ENCODE results near the gene CARS1. TPM values are rescaled to one million over a fixed set of nuclear protein-coding genes. Genes with fewer than 3 reads are reported as not detected.
A peak's percentile ranks its signal among the peaks of the same experiment; 100 is the strongest.

CARS1 gene
- total RNA-seq, 4 donors from 2014 or later = 41.7 to 59.9 (median 54.1) TPM

DNA sequence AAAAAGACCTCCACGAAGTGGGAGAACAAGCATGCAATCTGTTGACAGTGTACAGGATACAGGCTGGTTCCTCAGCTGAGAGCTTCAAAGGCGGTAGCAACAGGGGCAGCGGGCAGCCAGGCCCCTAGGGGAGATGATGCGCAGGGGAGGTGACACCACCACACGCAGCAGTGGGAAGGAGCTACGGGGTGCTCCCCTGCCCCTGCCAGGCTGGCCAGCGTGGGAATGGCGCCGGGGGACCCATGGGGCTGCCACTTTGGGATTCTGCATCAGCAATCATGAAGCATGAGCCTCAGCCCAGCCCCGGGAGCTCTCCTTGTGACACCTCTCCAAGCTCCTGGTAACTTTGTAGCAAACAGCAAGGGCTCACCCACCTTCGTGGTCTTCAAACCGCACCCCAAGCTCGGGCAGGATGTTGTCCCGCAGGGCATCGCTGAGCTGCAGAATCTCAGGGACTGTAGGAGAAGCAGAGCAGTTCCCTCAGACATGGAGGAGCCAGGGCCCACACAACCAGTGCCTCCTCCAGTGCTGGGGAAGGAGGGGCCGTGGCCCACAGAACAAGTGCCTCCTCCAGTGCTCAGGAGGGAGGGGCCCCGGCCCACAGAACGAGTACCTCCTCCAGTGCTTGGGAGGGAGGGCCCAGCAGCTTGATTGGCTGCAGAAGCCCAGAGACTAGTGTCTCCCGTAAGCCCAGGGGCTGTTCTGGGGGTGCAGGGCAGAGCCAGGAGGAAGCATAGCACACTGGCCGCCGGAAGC lies 50.5 kb downstream of the CARS1 start:
- no peaks in the 10 kb centered on the region for H3K9me3 ChIP-seq
- H3K4me1 ChIP-seq = no peaks in the 10 kb centered on the region
- no peak overlapping the region for H3K27ac ChIP-seq
- no peak overlapping the region for H3K4me3 ChIP-seq
- peak in 1 of 3 donors; percentile 43 for DNase-seq
- TF ChIP-seq, protein P1, sequence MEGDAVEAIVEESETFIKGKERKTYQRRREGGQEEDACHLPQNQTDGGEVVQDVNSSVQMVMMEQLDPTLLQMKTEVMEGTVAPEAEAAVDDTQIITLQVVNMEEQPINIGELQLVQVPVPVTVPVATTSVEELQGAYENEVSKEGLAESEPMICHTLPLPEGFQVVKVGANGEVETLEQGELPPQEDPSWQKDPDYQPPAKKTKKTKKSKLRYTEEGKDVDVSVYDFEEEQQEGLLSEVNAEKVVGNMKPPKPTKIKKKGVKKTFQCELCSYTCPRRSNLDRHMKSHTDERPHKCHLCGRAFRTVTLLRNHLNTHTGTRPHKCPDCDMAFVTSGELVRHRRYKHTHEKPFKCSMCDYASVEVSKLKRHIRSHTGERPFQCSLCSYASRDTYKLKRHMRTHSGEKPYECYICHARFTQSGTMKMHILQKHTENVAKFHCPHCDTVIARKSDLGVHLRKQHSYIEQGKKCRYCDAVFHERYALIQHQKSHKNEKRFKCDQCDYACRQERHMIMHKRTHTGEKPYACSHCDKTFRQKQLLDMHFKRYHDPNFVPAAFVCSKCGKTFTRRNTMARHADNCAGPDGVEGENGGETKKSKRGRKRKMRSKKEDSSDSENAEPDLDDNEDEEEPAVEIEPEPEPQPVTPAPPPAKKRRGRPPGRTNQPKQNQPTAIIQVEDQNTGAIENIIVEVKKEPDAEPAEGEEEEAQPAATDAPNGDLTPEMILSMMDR (IDR thresholded peaks at IDR 0.05) = no peak
- TF ChIP-seq POLR2A (IDR thresholded peaks at IDR 0.05) = no peak
- H3K27me3 ChIP-seq = no peaks in the 10 kb centered on the region
- H3K36me3 ChIP-seq = peaks cover 0 to 86% (median 0%) of the 10 kb centered on the region in 3 donors

GRCh38 chr11:3004481-3004880 lies 52.7 kb downstream of the CARS1 start:
- H3K36me3 ChIP-seq = peaks cover 0 to 88% (median 0%) of the 10 kb centered on the region in 3 donors

DNA sequence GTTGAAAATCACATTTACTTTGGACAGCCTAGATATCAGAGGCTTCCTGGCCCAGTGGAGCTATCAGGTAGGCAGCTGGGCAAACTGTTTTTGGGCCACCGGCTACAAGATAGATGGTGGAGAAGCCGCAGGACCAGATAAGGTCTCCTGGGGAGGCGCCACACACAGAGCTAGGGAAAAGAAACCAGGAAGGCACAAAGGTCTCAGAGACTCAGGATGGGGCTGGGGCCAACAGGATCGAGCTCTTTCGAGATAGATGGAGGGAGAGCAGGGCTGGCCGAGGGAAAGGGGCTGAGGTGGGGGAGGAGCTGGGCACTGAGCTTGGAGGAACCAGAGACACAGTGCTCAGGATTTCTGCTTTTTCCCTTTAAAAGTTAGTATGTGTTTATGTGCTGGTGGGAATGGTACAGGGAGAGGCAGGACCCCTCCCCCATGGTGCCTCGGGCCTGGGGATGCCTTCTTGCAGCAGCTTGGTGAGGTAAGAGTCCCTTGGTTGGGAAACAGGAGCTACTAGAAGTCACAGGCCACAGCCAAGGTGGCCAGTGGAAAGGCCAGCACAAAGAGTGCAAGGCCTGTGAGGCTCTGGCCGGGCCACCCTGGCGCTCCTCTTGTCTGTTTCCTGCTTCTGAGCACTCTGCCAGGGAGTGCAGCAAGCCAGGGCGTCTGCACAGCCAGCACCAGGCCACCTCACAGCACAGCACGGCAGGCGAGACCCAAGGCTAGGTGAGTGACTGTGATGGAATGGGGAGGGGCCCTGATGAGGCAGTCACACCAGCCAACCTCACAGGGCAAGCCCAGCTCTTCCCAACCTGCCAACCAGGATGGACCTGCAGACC lies 53.6 kb downstream of the CARS1 start:
- Histone ChIP-seq H3K4me1 (peaks cover 0 to 3% (median 0%) of the 10 kb centered on the region in 4 donors), H3K4me3 (no peak overlapping the region), H3K9me3 (no peaks in the 10 kb centered on the region), H3K27me3 (no peaks in the 10 kb centered on the region), H3K27ac (no peak overlapping the region), H3K36me3 (peaks cover 0 to 87% (median 0%) of the 10 kb centered on the region in 3 donors)
- TF ChIP-seq POLR2A (IDR thresholded peaks at IDR 0.05) = no peak
- TF ChIP-seq, protein P1 (IDR thresholded peaks at IDR 0.05) = no peak
- peak in 2 of 3 donors; percentile 39 to 40 for DNase-seq

More at GRCh38 chr11:3004481-3004880, 52.7 kb downstream of the CARS1 start:
- Histone ChIP-seq H3K27ac (no peak overlapping the region), H3K4me1 (peaks cover 0 to 3% (median 0%) of the 10 kb centered on the region in 4 donors), H3K27me3 (no peaks in the 10 kb centered on the region), H3K4me3 (no peak overlapping the region), H3K9me3 (no peaks in the 10 kb centered on the region)
- TF ChIP-seq POLR2A (IDR thresholded peaks at IDR 0.05) = no peak
- TF ChIP-seq, protein P1 (IDR thresholded peaks at IDR 0.05) = no peak
- peak in 2 of 3 donors; percentile 33 to 38 for DNase-seq

- Histone ChIP-seq H3K4me1 (peaks cover 0 to 3% (median 0%) of the 10 kb centered on the region in 4 donors), H3K9me3 (no peaks in the 10 kb centered on the region), H3K36me3 (peaks cover 0 to 83% (median 0%) of the 10 kb centered on the region in 3 donors), H3K27ac (no peak overlapping the region), H3K4me3 (no peak overlapping the region), H3K27me3 (no peaks in the 10 kb centered on the region)
- peak in 2 of 3 donors; percentile 22 to 30 for DNase-seq
- TF ChIP-seq, protein P1 (IDR thresholded peaks at IDR 0.05) = no peak
- no peak for TF ChIP-seq POLR2A (IDR thresholded peaks at IDR 0.05)
These were observed 54.4 kb downstream of the CARS1 start for GRCh38 chr11:3002871-3003270.

GRCh38 chr11:3002351-3002861 lies 54.8 kb downstream of the CARS1 start:
- TF ChIP-seq, protein P1 (IDR thresholded peaks at IDR 0.05) = no peak
- TF ChIP-seq POLR2A (IDR thresholded peaks at IDR 0.05) = no peak
- no peak overlapping the region for H3K27ac ChIP-seq
- H3K36me3 ChIP-seq = peaks cover 0 to 78% (median 0%) of the 10 kb centered on the region in 3 donors

More at GRCh38 chr11:3002351-3002861, 54.8 kb downstream of the CARS1 start:
- DNase-seq = peak in 2 of 3 donors; percentile 19 to 36
- Histone ChIP-seq H3K4me3 (no peak overlapping the region), H3K27me3 (no peaks in the 10 kb centered on the region), H3K4me1 (peaks cover 0 to 3% (median 0%) of the 10 kb centered on the region in 4 donors), H3K9me3 (no peaks in the 10 kb centered on the region)

Measured in Peyer's patch (tissue), 4 donors.